Thyroid gland (tissue), 4 donors: ENCODE measurements around the gene ZNF138.

Experiments used
- CTCF ChIP-seq, 6 experiments: fragments of 200-600 bp in 3 of 6; fragments of 450-650 bp in 3 of 6; sonication (generic) in 3 of 6; IDR thresholded peaks; one replicate each; pipeline ENCODE4 v1.5.1; 2016 to 2019; ENCODE audit warnings: antibody characterized with exemption in 6 of 6, mild to moderate bottlenecking in 2 of 6, inconsistent platforms in 1 of 6, moderate library complexity in 1 of 6
- POLR2A ChIP-seq, 2 donors: fragments of 450-650 bp; IDR thresholded peaks; one replicate each; pipeline ENCODE4 v1.6.1; 2017; ENCODE audit warnings: antibody characterized with exemption in 2 of 2, mild to moderate bottlenecking in 2 of 2, moderate library complexity in 1 of 2

GRCh38 chr7:64875658-64876406 lies 81.6 kb downstream of the ZNF138 start:
- no peak for TF ChIP-seq POLR2A (IDR thresholded peaks at IDR 0.05)
- no peak for TF ChIP-seq CTCF (IDR thresholded peaks at IDR 0.05)
